T-cell (primary cell): Measurements from ENCODE around the gene GADL1. TPM values are rescaled to one million over a fixed set of nuclear protein-coding genes. Genes with fewer than 3 reads are reported as not detected.

Source experiments
- ATAC-seq, 4 experiments: fragments of 200-7000 bp in 3 of 4; fragments of 150-1000 bp in 1 of 4; cut with Tn5 transposase; replicated peaks in 1 of 4; 1 replicate in 3 of 4; 2 replicates in 1 of 4; pipeline ENCODE4 v1.10.0; 2021; ENCODE audit warnings: moderate library complexity in 3 of 4, mild to moderate bottlenecking in 2 of 4, moderate number of reproducible peaks in 1 of 4
- CTCF ChIA-PET, 2 donors: fragments of 300-600 bp; sonication (Branson Sonifier 250); formaldehyde crosslinking; loops; one replicate each; lab custom pipeline; 2022; ENCODE audit warnings: antibody characterized with exemption in 2 of 2; lab: Charles Lee
- POLR2A ChIA-PET, 2 donors: fragments of 300-600 bp; sonication (Branson Sonifier 250); formaldehyde crosslinking; loops; one replicate each; lab custom pipeline; 2022; ENCODE audit warnings: antibody characterized with exemption in 2 of 2; lab: Charles Lee
- DNase-seq, 35 experiments: peaks; one replicate each; pipeline versions ENCODE4 v3.0.0 to v3.0.0-alpha.2; 2013 to 2023
- H3K27ac ChIP-seq: one replicate; pipeline ENCODE4 v1.5.1; 2013; ENCODE audit warnings: low read length
- H3K27me3 ChIP-seq, 2 experiments: replicated peaks in 1 of 2; 1 replicate in 1 of 2; 2 replicates in 1 of 2; pipeline versions ENCODE4 v1.6.1 to v1.7.0; 2013; ENCODE audit warnings: low read length in 1 of 2, mixed read lengths in 1 of 2; ENCODE audit not compliant: control insufficient read depth in 2 of 2, insufficient read depth in 2 of 2; ENCODE audit errors: extremely low read depth in 1 of 2
- H3K36me3 ChIP-seq, 2 donors: 1 replicate in 1 of 2; 2 replicates in 1 of 2; pipeline versions ENCODE4 v1.6.1 to v1.7.0; 2013; ENCODE audit warnings: low read length in 1 of 2; ENCODE audit not compliant: control insufficient read depth in 2 of 2, insufficient read depth in 1 of 2; ENCODE audit errors: extremely low read depth in 1 of 2
- H3K4me1 ChIP-seq, 2 experiments: 1 replicate in 1 of 2; 2 replicates in 1 of 2; pipeline versions ENCODE4 v1.6.1 to v1.7.0; 2013; ENCODE audit warnings: low read length in 2 of 2, mixed read lengths in 1 of 2; ENCODE audit not compliant: insufficient read depth in 2 of 2, control insufficient read depth in 1 of 2; ENCODE audit errors: extremely low read depth in 1 of 2
- H3K4me3 ChIP-seq, 2 donors: 1 replicate in 1 of 2; 2 replicates in 1 of 2; pipeline versions ENCODE4 v1.5.1 to v1.7.0; 2013; ENCODE audit warnings: mild to moderate bottlenecking in 2 of 2, low read length in 1 of 2, moderate library complexity in 1 of 2; ENCODE audit not compliant: control insufficient read depth in 1 of 2; ENCODE audit errors: extremely low read depth in 1 of 2
- H3K9me3 ChIP-seq: 2 replicates; pipeline ENCODE4 v1.7.0; 2013
- H3K27ac Mint-ChIP-seq, 2 donors: one replicate each; pipeline ENCODE4 v1.8.0; 2020 to 2021; ENCODE audit warnings: mild to moderate bottlenecking in 2 of 2, mixed read lengths in 2 of 2
- H3K27me3 Mint-ChIP-seq, 2 donors: one replicate each; pipeline ENCODE4 v1.8.0; 2021 to 2022; ENCODE audit warnings: mixed read lengths in 2 of 2
- H3K36me3 Mint-ChIP-seq: one replicate; pipeline ENCODE4 v1.8.0; 2021; ENCODE audit warnings: mixed read lengths
- H3K4me1 Mint-ChIP-seq, 3 donors: one replicate each; pipeline ENCODE4 v1.8.0; 2020 to 2022; ENCODE audit warnings: mixed read lengths in 3 of 3, mild to moderate bottlenecking in 1 of 3
- H3K4me3 Mint-ChIP-seq, 3 donors: one replicate each; pipeline ENCODE4 v1.8.0; 2020 to 2022; ENCODE audit warnings: mild to moderate bottlenecking in 3 of 3, mixed read lengths in 3 of 3, moderate library complexity in 3 of 3
- H3K9me3 Mint-ChIP-seq, 3 donors: one replicate each; pipeline ENCODE4 v1.8.0; 2020 to 2022; ENCODE audit warnings: mixed read lengths in 3 of 3
- WGBS: methylation state at CpG from one replicate; pipeline ENCODE4 v1.1.5; 2013; ENCODE audit warnings: missing lambda C conversion rate; ENCODE audit not compliant: insufficient coverage; 5-methylcytosine and 5-hydroxymethylcytosine counted together
- total RNA-seq, 35 experiments: library from RNA in 6 of 35; stranded (reverse) in 6 of 35; fragments of 120-200 nt in 1 of 35; gene quantifications; one replicate each; pipeline versions ENCODE4 v1.2.1 to v1.2.4 and lab custom pipeline; 2013 to 2026

Gene GADL1
- total RNA-seq, 5 donors from 2014 or later (not counting 1 experiment from before 2014, with no cell fraction given), result not detected

DNA sequence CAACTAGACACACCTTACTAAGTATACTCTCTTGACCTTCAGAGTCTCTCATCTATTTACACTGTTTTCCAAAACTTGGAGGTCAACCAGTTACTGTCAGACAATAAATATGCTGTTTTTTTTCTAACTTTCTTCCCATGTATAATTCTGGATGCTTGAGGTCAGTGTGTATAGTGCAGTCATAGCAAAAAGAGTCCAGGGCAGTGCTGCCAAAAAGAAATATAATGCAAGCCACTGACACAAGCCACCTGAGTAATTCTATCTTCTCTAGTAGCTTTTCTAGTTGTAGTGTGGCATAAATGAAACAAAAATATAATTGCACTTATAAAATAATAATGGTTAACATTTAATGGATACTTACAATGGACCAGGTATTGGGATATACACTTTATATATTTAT, 21.6 kb downstream of the GADL1 start:
- no peaks in the 10 kb centered on the region for H3K36me3 Mint-ChIP-seq
- no peak overlapping the region for H3K27ac Mint-ChIP-seq
- no peak overlapping the region for H3K4me3 Mint-ChIP-seq
- ATAC-seq (no peak), DNase-seq (no peak)
- no peaks in the 10 kb centered on the region for H3K4me1 Mint-ChIP-seq
- Histone ChIP-seq H3K27me3 (no peaks in the 10 kb centered on the region), H3K4me1 (no peaks in the 10 kb centered on the region), H3K4me3 (no peak overlapping the region), H3K36me3 (no peaks in the 10 kb centered on the region), H3K27ac (no peak overlapping the region), H3K9me3 (no peaks in the 10 kb centered on the region)
- POLR2A ChIA-PET, result no interaction called here
- H3K27me3 Mint-ChIP-seq, result peaks cover 0 to 3% of the 10 kb centered on the region in 2 donors
- CTCF ChIA-PET, result no interaction called here
- H3K9me3 Mint-ChIP-seq, result no peaks in the 10 kb centered on the region

DNA sequence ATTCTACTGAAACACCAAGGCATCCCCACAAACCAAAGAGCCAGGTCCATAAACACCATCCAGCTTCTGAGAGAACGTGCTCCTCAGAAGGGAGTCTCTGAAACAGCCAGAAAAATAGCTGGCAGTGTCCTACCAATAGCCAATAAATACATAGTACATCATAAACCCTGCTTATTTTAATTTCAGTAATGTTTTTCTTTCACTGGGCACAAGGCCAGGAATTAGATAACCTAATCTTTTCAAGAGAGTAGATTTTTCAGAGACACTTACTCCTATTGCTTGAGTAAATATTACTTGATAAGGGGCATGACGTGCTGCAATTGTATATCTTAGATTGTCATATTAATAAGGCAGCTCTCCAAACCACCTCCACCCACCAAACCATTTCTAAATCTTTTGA, 22.7 kb downstream of the GADL1 start:
- ChIA-PET POLR2A (no interaction called here), CTCF (no interaction called here)
- H3K36me3 Mint-ChIP-seq, result no peaks in the 10 kb centered on the region
- WGBS, result no CpG with 5 or more reads among the region's 2 CpGs
- no peaks in the 10 kb centered on the region for H3K9me3 Mint-ChIP-seq
- Histone ChIP-seq H3K4me3 (no peak overlapping the region), H3K4me1 (no peaks in the 10 kb centered on the region), H3K27me3 (no peaks in the 10 kb centered on the region), H3K27ac (no peak overlapping the region), H3K36me3 (no peaks in the 10 kb centered on the region), H3K9me3 (no peaks in the 10 kb centered on the region)
- H3K4me3 Mint-ChIP-seq, result no peak overlapping the region
- ATAC-seq, result no peak
- peaks cover 0 to 3% of the 10 kb centered on the region in 2 donors for H3K27me3 Mint-ChIP-seq
- no peak for DNase-seq
- H3K27ac Mint-ChIP-seq, result no peak overlapping the region
- no peaks in the 10 kb centered on the region for H3K4me1 Mint-ChIP-seq

DNA sequence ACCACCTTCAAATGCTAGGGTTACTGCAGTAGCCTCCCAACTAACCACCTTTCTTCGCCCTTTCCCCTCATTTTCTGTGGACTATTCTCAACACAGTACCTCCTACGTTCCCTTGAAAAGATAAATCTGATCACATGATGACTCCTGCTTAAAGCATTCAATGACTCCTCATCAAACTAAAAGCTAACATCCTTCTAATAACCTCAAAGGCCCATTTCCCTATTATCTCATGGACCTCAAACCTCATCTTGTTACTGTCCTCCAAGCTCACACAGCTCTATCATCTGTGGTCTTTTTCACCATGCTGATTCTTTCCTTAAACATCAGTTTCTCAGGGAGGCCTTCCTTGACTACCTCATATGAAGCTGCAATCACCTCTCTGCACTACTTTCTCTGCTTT, 29.6 kb downstream of the GADL1 start:
- POLR2A ChIA-PET, result no interaction called here
- Histone ChIP-seq H3K36me3 (no peaks in the 10 kb centered on the region), H3K27ac (no peak overlapping the region), H3K9me3 (no peaks in the 10 kb centered on the region), H3K4me1 (no peaks in the 10 kb centered on the region), H3K27me3 (no peaks in the 10 kb centered on the region), H3K4me3 (no peak overlapping the region)
- no peaks in the 10 kb centered on the region for H3K36me3 Mint-ChIP-seq
- H3K9me3 Mint-ChIP-seq, result no peaks in the 10 kb centered on the region
- 80% methylated on average over 2 of the region's 2 CpGs for WGBS
- H3K4me3 Mint-ChIP-seq, result no peak overlapping the region
- CTCF ChIA-PET, result no interaction called here
- DNase-seq (no peak), ATAC-seq (no peak)
- H3K27ac Mint-ChIP-seq, result no peak overlapping the region
- H3K27me3 Mint-ChIP-seq, result peaks cover 0 to 4% of the 10 kb centered on the region in 2 donors
- no peaks in the 10 kb centered on the region for H3K4me1 Mint-ChIP-seq

DNA sequence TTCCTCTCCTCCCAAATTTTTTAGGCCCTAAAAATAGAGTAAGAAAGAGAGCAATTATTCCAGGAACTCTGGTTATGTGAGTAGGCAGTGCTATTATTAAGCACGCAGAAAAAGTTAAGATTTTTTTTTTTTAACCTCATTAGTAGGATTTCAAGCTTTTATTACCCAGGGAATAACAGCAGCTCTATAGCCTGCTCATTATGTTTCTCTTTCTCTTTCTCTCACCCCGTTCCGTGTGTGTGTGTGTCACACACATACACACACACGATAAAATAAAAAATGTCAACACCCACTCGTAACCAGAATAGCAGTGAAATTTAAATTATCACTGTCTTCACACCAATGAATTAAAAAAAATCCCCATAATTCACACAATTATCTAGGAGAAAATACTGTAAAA, 30.3 kb downstream of the GADL1 start:
- Mint-ChIP-seq H3K4me3 (no peak overlapping the region), H3K27ac (no peak overlapping the region), H3K4me1 (no peaks in the 10 kb centered on the region), H3K36me3 (no peaks in the 10 kb centered on the region), H3K9me3 (no peaks in the 10 kb centered on the region), H3K27me3 (peaks cover 0 to 4% of the 10 kb centered on the region in 2 donors)
- no peaks in the 10 kb centered on the region for H3K27me3 ChIP-seq
- no peaks in the 10 kb centered on the region for H3K9me3 ChIP-seq
- no peak overlapping the region for H3K27ac ChIP-seq
- ATAC-seq (no peak), DNase-seq (no peak)
- no peaks in the 10 kb centered on the region for H3K4me1 ChIP-seq
- no peak overlapping the region for H3K4me3 ChIP-seq
- WGBS, result 93% methylated on average over 2 of the region's 5 CpGs
- no peaks in the 10 kb centered on the region for H3K36me3 ChIP-seq
- ChIA-PET CTCF (no interaction called here), POLR2A (no interaction called here)

DNA sequence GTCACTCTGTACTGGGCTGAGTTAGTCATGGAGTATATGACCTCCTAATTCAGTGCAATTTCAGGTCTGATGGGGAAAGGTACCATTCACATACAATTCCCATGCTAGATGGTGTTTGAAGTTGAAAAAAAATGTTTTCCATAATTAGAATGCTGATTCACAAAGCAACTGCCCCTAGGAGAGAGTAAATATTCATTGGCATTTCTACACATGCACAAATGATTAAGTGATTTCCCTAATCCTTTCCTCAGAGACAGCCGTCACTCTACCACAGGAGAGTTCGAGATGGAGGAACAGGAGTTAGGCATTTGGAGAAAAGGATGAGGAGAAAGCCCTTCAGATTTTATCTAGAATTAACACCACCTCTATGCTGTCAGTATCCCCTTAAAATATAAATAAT, 32.5 kb downstream of the GADL1 start:
- DNase-seq (no peak), ATAC-seq (no peak)
- no peak overlapping the region for H3K27ac Mint-ChIP-seq
- no peak overlapping the region for H3K4me3 Mint-ChIP-seq
- H3K27ac ChIP-seq, result no peak overlapping the region
- H3K9me3 ChIP-seq, result no peaks in the 10 kb centered on the region
- H3K9me3 Mint-ChIP-seq, result no peaks in the 10 kb centered on the region
- H3K27me3 Mint-ChIP-seq, result peaks cover 0 to 4% of the 10 kb centered on the region in 2 donors
- CTCF ChIA-PET, result no interaction called here
- no peaks in the 10 kb centered on the region for H3K4me1 ChIP-seq
- WGBS, result no CpG with 5 or more reads among the region's 2 CpGs
- POLR2A ChIA-PET, result no interaction called here
- H3K4me1 Mint-ChIP-seq, result no peaks in the 10 kb centered on the region
- H3K4me3 ChIP-seq, result no peak overlapping the region
- no peaks in the 10 kb centered on the region for H3K27me3 ChIP-seq
- no peaks in the 10 kb centered on the region for H3K36me3 ChIP-seq
- no peaks in the 10 kb centered on the region for H3K36me3 Mint-ChIP-seq

GRCh38 chr3:30858894-30859389, 35.5 kb downstream of the GADL1 start:
- Histone ChIP-seq H3K36me3 (no peaks in the 10 kb centered on the region), H3K9me3 (no peaks in the 10 kb centered on the region), H3K4me1 (no peaks in the 10 kb centered on the region), H3K27ac (no peak overlapping the region), H3K27me3 (no peaks in the 10 kb centered on the region), H3K4me3 (no peak overlapping the region)
- Mint-ChIP-seq H3K27me3 (peaks cover 0 to 2% of the 10 kb centered on the region in 2 donors), H3K36me3 (no peaks in the 10 kb centered on the region), H3K9me3 (no peaks in the 10 kb centered on the region), H3K4me1 (no peaks in the 10 kb centered on the region), H3K27ac (no peak overlapping the region), H3K4me3 (no peak overlapping the region)
- ChIA-PET CTCF (no interaction called here), POLR2A (no interaction called here)
- ATAC-seq (no peak), DNase-seq (no peak)
- 67% methylated on average over 3 of the region's 5 CpGs for WGBS
